ENCODE data around the gene TARP.

- no peak for TF ChIP-seq CTCF (IDR thresholded peaks at IDR 0.05)
- TF ChIP-seq EP300 (IDR thresholded peaks at IDR 0.05; ENCODE audit: borderline replicate concordance in 1 of 2, low read depth in 1 of 2, low read length in 1 of 2), result no peak
- no peak for TF ChIP-seq RAD21 (IDR thresholded peaks at IDR 0.05; ENCODE audit: low read length)
- TF ChIP-seq TCF12 (IDR thresholded peaks at IDR 0.05), result no peak
- no peak for TF ChIP-seq EZH2phosphoT487 (IDR thresholded peaks at IDR 0.05; ENCODE audit: borderline replicate concordance, low read depth)
- no peak for TF ChIP-seq NFIC (IDR thresholded peaks at IDR 0.05; ENCODE audit: borderline replicate concordance)
- no peak for TF ChIP-seq POLR2AphosphoS5 (IDR thresholded peaks at IDR 0.05; ENCODE audit: low read depth, low read length)
These were observed 8.6 kb upstream of the TARP start for GRCh38 chr7:38282081-38282480.
